Measurements from ENCODE around the gene SMARCAD1. TPM values are rescaled to one million over a fixed set of nuclear protein-coding genes. Genes with fewer than 3 reads are reported as not detected.

Gene SMARCAD1
- total RNA-seq, 6 experiments from 2014 or later, result 7.2 to 10.4 (median 9.6) TPM

DNA sequence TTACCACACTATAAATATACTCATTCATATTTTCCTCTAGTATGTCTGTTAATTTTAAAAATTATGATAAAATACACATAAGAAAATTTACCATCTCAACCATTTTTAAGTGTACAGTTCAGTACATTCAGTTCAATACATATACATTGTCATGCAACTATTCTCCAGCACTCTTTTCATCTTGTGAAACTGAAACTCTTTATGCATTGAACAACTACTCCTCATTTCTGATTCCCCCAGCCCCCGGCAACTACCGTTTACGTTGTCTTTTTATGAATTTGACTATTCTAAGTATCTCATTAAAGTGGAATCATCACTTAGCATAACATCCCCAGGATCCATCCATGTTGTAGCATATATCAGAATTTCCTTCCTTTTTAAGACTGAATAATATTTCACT lies 8.7 kb downstream of the SMARCAD1 start:
- no peaks in the 10 kb centered on the region for H3K9me3 ChIP-seq
- 87% methylated on average over 3 of the region's 3 CpGs for WGBS (ENCODE audit: insufficient coverage, low coverage, low lambda C conversion rate, missing lambda C conversion rate)

DNA sequence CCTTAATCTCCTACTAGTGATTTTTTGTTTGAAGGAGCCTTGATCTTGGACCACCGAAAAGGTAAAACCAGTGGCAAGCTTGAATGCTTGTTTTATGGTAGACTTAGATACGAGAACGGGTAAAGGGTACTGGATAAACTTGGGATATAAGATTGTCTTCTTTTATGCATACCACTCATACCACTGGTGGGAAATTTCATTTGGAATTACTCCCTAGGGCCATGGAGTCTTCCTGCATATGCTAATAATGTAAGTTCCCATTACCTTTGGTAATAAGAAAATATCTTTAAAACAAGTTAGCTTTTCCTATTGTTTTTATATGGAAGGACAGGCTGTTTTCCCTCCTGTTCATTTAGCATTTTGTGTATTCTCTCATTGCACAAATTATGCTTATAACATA lies 11.7 kb downstream of the SMARCAD1 start:
- H3K4me1 ChIP-seq, result no peaks in the 10 kb centered on the region
- 100% methylated on average over 3 of the region's 3 CpGs for WGBS (ENCODE audit: insufficient coverage, low coverage, low lambda C conversion rate, missing lambda C conversion rate)
- TF ChIP-seq, protein P1, sequence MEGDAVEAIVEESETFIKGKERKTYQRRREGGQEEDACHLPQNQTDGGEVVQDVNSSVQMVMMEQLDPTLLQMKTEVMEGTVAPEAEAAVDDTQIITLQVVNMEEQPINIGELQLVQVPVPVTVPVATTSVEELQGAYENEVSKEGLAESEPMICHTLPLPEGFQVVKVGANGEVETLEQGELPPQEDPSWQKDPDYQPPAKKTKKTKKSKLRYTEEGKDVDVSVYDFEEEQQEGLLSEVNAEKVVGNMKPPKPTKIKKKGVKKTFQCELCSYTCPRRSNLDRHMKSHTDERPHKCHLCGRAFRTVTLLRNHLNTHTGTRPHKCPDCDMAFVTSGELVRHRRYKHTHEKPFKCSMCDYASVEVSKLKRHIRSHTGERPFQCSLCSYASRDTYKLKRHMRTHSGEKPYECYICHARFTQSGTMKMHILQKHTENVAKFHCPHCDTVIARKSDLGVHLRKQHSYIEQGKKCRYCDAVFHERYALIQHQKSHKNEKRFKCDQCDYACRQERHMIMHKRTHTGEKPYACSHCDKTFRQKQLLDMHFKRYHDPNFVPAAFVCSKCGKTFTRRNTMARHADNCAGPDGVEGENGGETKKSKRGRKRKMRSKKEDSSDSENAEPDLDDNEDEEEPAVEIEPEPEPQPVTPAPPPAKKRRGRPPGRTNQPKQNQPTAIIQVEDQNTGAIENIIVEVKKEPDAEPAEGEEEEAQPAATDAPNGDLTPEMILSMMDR (IDR thresholded peaks at IDR 0.05), result no peak
- no peak overlapping the region for H3K27ac ChIP-seq
- H3K27me3 ChIP-seq, result no peaks in the 10 kb centered on the region
- no peaks in the 10 kb centered on the region for H3K9me3 ChIP-seq
- H3K36me3 ChIP-seq, result peaks cover 0 to 20% (median 6%) of the 10 kb centered on the region in 4 donors
- DNase-seq (no peak), ATAC-seq (no peak)
- intact Hi-C loops (cut with DNase I), result no loop called here
- no peak overlapping the region for H3K4me3 ChIP-seq

More for the DNA sequence above, 8.7 kb downstream of the SMARCAD1 start:
- no peak for TF ChIP-seq POLR2A (IDR thresholded peaks at IDR 0.05)
- TF ChIP-seq, protein P1 (IDR thresholded peaks at IDR 0.05), result no peak
- intact Hi-C loops (cut with DNase I), result no loop called here
- no peaks in the 10 kb centered on the region for H3K27me3 ChIP-seq
- ATAC-seq (no peak), DNase-seq (no peak)
- no peak overlapping the region for H3K4me3 ChIP-seq
- H3K27ac ChIP-seq, result no peak overlapping the region
- peaks cover 0 to 43% (median 11%) of the 10 kb centered on the region in 4 donors for H3K36me3 ChIP-seq
- H3K4me1 ChIP-seq, result no peaks in the 10 kb centered on the region

DNA sequence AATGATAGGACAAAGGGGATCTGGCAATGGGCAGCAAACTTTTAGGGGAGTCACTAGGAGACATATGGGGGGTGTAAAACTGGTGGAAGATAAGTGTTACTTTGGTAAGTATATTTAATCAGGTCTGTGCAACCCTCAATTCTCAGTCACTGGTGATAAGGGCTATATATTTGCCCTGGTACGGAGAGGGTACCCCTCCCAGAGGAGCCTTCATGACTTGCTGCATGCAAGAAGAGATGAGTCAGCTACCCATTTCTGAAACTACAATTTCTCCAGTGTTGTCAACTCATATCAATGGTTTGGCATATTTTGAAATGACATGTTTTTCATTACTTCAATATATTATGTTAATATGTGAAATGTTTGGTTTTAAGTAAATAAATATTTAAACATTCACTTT lies 14.3 kb downstream of the SMARCAD1 start:
- no peak for DNase-seq
- Histone ChIP-seq H3K4me1 (no peaks in the 10 kb centered on the region), H3K9me3 (no peaks in the 10 kb centered on the region), H3K4me3 (no peak overlapping the region), H3K27ac (no peak overlapping the region), H3K27me3 (no peaks in the 10 kb centered on the region), H3K36me3 (peaks cover 0 to 12% (median 6%) of the 10 kb centered on the region in 4 donors)
- WGBS (ENCODE audit: insufficient coverage, low coverage, low lambda C conversion rate, missing lambda C conversion rate), result 100% methylated on average over 1 of the region's 1 CpG
- ATAC-seq, result no peak
- TF ChIP-seq POLR2A (IDR thresholded peaks at IDR 0.05), result no peak
- TF ChIP-seq, protein P1 (IDR thresholded peaks at IDR 0.05), result no peak
- intact Hi-C loops (cut with DNase I), result no loop called here

DNA sequence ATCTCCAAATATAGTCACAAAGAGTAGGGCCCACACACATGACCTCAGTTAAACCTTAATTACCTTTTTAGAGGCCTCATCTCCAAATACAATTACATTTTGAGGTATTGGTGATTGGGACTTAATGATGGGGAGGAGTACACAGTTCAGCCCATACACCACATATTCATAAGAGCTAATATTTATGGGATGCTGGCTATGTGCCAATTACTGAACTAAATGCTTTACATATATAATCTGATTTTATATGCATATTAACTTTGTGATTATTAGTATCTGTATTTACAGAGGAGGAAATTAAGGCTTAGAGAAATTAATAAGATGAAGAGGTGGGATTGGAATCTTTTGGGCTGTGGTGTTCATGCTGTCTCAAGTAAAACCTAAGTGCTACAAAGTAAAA lies 17.8 kb downstream of the SMARCAD1 start:
- H3K36me3 ChIP-seq, result peaks cover 0 to 8% (median under 1%) of the 10 kb centered on the region in 4 donors
- H3K27ac ChIP-seq, result no peak overlapping the region
- intact Hi-C loops (cut with DNase I), result no loop called here
- no peaks in the 10 kb centered on the region for H3K4me1 ChIP-seq
- H3K27me3 ChIP-seq, result no peaks in the 10 kb centered on the region
- H3K4me3 ChIP-seq, result no peak overlapping the region
- DNase-seq (no peak), ATAC-seq (no peak)
- no peak for TF ChIP-seq POLR2A (IDR thresholded peaks at IDR 0.05)
- TF ChIP-seq, protein P1 (IDR thresholded peaks at IDR 0.05), result no peak
- H3K9me3 ChIP-seq, result no peaks in the 10 kb centered on the region

DNA sequence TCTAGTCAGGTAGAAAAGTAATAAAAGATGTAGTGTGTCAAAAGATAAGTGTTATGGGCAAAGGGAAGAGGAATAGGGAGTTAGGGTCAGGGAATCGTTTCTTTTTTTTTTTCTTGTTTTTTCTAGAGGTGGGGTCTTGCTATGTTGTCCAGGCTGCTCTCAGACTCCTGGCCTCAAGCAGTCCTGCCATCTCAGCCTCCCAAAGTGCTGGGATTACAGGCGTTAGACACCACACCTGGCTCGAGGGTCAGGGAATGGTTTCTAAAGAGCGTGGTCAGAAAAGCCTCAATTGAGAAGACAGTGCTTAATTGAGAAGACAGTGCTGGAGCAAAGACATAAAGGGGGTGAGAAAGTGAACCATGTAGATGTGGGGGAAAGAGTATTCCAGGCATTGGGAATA lies 19.1 kb downstream of the SMARCAD1 start:
- H3K27me3 ChIP-seq, result no peaks in the 10 kb centered on the region
- TF ChIP-seq, protein P1 (IDR thresholded peaks at IDR 0.05), result no peak
- H3K36me3 ChIP-seq, result peaks cover 0 to 8% (median 0%) of the 10 kb centered on the region in 4 donors
- no peak for DNase-seq
- H3K27ac ChIP-seq, result no peak overlapping the region
- intact Hi-C loops (cut with DNase I), result no loop called here
- no peaks in the 10 kb centered on the region for H3K9me3 ChIP-seq
- WGBS (ENCODE audit: insufficient coverage, low coverage, low lambda C conversion rate, missing lambda C conversion rate), result 97% methylated on average over 4 of the region's 4 CpGs
- no peak for ATAC-seq
- H3K4me3 ChIP-seq, result no peak overlapping the region
- no peaks in the 10 kb centered on the region for H3K4me1 ChIP-seq

All from right lobe of liver (tissue), 6 donors.